GM21717 (cell line): ENCODE data around the gene SDC1.

Source experiments
- ATAC-seq: cut with Tn5 transposase; IDR thresholded peaks from one replicate; pipeline ENCODE4 v1.9.1; 2021; ENCODE audit warnings: mild to moderate bottlenecking, moderate library complexity; ENCODE audit not compliant: unreplicated experiment

Gene SDC1

DNA sequence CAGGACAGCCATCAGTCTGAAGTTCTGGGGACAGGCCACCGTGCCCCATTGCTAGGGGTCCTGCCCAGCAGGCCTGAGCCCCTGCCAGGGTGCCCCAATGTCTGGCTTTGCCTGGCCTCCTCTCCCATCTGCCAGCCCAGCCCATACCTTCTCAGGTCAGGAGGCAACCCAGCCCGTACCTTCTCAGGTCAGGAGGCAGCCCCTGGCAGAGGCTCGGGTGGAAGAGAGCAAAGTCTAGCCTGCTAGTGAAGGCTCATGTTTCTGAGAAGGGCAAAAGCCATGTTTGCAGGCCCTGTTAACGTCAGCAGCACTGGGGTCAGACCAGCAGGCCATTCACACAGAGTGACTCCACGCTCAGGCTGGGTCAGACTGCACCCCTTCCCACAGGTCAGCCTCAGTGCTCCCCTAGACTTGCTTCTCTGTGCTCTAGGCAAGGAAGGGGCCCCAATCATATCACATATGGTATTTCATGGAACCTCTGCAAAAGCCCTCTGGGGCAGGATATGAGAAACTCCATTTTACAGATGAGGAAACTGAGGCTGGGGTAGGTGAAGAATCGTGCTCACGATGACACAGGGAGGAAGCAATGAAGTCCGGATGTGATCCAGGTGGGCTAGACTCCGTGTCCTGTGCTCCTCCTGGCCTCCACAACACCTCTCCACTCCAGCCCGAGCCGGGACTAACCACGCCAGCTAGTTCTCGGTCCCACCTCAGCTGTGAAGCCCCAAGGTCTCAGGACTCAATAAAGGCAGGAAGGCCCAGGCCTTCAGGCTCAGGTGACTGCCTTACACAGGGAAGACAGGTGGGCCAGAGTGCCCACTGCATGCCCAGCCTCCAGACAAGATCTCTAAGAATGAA lies 9.5 kb downstream of the SDC1 start:
- ATAC-seq = no peak

DNA sequence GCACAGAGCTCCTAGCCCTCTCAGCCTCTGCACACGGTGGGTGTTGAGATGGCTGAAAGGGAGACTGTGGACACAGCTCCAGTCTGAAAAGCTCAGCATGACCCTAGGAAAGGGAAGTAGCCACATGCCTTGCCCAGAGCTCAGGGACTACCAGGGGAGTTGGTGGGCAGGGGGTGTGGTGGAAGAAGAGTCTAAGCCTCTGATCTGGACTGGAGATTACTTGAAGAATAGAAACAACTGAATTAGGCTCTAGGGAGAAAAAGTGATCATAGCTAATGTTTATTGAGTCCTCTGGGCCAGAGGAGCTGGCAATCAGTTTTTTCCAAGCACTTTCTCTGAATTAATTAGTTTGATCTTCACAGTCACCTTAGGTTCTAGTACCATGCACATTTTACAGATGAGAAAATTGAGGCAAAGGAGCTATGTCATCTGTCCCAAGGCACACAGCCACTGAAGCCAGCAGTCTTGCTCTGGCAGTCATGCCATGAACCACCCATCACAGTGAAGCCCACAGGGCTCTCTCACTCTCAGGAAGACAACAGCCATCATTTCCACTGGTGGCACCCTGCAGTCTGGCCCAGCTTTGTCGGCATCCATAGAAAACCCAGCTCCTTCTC lies 10.3 kb downstream of the SDC1 start:
- no peak for ATAC-seq

DNA sequence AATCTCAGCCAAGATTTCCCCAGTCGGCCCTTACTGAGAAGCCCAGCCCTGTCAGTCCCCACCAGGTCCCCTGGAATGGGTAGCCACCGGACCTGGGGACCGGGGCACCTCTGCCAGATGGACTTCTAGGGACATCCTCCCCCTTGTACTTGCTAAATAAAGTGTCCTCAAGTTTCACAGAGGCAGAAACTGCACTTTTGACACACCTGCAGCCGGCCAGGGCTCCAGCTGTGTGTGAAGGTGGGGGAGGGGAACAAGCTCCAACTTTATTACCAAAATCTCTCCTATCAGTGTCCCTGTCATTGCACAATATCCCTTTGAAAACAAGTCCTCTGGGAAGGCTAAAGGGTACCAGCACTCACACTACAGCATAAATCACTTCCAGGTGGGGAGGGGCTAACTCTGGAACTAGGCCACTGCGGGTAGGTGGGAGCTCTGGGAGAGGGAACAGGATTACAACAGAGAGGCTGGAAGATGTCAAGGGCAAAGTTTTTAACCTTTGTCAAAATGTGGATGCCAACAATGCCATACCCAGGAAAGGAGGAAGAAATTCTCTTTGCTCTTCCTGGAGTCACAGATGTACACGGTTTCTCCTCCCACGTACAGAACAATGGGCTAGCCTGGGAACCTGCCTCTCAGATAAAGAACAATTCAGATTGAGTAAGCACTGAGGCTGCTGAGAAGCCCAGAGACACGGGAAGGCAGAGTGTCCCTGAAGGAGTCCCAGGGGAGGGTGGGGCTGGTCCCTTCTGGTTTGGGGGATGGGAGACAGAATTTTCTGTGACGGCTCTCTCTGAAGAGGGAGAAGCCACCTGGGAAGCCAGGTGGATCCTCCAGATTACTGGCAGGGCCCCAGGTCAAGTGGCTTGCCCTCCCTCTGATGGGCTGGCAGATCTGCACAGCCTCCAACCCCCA lies 11.0 kb downstream of the SDC1 start:
- ATAC-seq = no peak

DNA sequence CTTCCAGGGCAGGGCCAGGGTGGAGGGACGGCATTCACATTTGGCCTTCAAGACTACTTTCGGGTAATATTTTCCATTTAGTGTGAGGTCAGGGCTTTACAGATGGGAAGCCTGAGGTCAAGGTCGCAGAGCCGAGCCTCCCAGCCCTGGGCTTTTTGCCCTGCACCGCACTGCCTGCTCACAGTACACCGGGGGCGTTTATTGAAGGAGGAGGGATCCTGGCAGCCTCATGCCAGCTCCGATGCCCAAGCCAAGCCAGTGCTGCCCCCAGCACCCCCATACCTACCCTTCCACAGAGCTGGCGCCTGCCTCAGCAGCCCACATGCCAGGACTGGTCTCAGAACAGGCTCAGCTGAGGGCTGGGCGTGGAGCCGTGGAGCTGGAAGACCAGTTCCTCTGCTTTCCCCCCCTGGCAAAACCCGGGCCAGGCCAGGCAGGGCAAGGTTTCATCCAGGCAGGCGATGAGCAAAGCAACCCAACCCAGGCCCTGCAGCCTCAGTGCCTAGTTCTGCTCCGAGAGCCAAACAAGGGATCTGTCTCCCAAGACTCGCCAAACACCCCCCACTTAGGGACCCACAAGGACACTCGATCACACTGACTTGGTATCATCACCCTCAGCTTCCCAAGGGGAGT lies 11.9 kb downstream of the SDC1 start:
- no peak for ATAC-seq

DNA sequence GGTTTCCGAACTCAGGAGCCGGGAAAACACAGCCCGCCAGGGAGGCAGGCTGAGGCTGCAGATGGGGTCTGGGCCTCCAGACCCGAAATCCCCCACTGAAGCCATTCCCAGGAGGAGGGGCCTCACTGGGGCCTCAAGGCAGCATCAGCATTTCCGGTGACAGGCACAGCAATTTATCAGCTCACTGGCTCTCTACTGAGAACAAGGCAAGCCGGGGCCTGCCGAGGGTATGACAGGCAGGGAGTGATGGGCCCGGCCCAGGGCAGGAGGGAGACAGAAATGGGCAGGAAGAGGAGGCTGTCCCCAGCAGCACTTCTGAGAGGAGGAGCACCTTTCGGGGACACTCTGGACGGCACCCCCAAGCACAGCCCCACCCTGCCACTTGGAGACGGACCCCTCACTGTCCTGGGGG lies 12.5 kb downstream of the SDC1 start:
- no peak for ATAC-seq

DNA sequence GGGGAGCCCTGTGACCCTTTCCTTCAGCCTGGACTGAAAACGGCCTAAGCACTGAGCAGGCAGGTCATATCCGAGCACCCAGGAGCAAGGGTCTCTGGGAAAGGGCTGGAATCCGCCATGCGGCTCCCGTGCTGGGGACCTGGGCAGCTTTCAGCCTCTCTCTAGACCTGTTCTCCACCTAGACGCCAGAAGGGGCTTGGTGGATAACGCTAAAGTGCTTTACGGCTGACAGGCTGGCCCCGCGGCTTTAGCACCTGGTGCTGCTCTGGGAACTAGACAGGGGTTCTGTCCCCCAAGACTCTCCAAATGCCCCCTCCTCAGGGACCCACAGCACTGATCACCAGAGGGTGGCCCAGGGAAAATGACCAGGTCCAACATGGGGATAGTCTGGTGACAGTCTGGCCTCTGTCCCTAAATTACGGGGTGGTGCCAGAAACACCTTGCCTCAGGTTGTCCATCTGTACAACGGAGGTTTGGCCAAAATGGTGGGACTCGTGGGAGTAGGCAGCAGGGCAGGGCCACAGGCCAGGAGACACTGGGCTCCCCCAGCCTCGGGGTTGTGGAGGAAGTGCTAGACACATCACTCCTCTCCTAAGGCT lies 13.0 kb downstream of the SDC1 start:
- no peak for ATAC-seq

DNA sequence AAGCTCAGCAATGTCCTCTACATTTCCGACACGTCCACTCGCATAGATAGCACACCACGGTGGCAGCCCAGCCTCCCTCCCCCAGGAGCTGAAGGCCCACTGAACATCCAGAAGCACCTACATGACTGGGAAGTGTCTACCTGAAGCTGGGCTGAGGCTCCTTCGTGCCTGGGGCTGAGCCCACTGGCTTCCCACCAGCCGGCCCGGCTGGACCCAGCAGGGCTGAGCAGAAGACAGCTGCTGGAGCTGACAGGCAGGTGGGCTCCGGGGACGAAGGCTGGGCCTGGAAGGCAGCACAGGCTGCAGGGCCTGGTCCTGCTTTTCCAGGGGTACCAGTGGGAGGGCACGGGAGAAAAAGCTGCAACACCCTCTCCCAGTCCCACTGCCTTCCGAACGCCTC lies 13.5 kb downstream of the SDC1 start:
- no peak for ATAC-seq

DNA sequence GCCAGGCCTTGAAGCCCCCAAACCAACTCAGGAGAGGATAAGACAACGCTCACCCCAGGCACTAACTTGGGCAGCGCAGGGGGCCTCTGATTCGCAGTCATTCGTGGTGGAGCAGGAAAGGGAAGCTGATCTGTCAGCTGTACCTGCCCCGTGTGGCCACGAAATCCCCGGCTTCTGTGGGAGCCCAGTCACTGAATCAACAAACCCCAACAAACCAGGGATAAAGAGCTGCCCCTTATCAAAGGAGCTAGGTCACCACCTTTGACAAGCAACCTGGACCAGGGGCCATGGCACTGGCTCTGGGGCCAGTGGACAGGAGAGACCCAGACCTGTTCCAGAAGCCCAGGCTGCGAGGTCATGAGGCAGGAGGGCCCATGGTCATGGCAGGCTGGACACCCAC lies 14.5 kb downstream of the SDC1 start:
- no peak for ATAC-seq

DNA sequence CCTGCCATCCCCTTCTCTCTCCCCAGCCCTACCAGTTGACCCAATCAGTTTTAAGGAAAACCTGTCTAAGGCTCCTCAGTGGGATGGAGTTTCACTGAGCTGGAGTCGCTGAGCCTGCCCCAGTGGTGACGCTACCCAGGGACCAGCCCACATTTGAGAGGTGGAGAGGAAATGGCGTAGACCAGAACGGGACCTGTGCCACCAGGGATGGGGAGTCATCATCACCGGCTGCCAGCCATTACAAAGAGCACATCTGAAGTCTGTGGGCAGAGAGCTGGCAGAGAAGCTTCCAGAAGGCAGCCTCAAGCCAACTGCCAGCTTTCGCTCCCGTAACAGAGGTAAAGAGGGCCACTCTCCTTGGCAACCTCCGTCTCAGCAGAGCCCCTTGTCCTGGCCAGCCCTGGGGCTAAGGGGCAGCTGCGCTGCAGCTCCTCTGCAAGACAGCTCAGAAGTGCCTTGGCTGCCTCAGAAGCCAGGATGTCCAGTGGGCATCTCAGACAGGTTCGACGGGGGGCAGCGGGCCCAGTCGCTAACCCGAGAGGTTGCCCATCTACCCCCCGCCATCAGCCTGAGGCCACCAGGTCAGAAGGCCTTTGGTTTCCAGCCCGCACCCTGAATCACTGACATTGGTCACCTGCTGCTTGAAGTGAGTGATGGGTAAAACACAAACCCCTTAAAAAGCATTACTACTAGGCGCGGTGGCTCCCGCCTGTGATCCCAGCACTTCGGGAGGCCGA lies 15.4 kb downstream of the SDC1 start:
- no peak for ATAC-seq

DNA sequence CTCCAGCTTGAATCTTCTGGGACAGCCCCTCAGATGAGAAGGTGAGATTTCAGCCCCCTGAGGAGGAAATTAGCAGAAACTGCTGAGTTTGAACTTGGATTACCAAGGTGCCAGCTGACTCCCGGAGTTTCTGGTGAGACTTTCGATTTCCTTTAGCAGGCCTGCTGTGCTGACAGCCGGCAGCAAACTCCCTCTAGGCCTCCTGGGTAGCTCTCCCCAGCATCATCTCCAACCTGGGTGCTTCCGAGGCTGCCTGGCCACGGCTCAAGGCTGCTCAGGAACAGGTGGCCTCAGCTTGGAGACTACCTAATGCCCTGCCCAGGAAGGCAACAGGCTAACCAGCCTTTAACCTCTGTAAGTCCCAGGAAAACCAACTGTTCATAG lies 16.5 kb downstream of the SDC1 start:
- ATAC-seq = no peak

DNA sequence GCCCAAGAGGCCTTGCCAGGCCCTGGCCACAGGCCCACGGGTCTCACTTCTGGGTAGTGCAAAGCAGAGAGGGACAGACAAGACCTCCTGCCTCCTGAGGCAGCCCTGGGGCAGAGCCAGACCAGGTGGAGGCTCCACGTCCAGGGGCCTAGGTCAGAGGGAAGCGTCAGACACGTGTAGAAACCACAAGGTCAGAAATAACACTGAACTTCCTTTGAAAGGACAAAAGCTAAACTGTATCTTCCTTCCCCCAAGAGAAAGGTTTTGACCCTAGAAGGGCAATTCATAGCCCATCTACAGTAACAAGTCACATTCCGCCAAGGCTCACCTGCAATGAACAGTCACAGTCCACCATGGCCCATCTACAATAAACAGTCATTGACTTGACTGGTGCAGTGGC lies 17.9 kb downstream of the SDC1 start:
- no peak for ATAC-seq

DNA sequence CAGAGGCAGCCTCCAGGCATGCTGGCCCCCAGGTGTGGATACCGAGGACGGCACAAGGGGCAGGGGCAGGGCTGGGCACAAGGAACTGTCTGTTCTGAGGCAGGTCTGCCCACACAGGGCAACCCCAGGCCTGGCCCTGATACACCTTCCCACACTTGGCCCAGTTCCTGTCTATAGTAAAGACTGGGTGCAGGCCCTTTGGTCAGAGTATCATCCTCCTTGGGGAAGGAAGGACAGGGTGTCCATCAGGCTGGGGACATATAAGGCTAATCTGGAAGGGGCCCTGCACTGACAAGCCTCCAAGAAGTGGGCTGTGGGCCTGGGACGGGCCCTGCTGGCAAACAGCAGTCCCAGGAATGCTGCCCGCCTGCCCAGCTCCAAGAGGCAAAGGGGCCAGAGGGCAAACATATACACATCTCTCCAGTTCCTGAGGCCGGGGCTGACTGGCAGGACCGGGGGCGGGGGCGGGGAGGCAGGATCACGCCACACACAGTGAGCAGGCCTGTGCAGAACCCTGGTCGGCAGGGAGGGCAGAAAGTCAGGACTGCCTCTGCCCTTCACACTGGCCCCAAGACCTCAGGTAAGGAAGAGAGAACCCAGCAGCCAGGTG lies 18.9 kb downstream of the SDC1 start:
- no peak for ATAC-seq

DNA sequence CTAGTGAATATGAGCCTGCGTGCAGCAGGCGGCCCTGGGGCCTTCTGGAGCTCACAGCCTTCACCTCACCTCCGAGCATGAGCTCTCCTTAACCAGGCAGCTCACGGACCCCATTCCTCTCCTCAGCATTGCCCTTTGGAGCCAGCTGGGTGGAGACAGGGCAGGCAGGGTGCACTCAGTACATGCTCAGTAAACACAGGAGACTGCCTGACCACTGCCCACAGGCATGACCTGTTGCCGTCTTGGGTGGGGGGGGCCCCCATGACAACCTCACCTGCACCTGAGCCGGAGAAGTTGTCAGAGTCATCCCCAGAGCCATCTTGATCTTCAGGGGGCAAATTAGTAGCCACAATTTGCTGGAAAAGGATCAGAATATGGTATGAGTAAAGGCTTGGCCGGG lies 19.9 kb downstream of the SDC1 start:
- no peak for ATAC-seq

DNA sequence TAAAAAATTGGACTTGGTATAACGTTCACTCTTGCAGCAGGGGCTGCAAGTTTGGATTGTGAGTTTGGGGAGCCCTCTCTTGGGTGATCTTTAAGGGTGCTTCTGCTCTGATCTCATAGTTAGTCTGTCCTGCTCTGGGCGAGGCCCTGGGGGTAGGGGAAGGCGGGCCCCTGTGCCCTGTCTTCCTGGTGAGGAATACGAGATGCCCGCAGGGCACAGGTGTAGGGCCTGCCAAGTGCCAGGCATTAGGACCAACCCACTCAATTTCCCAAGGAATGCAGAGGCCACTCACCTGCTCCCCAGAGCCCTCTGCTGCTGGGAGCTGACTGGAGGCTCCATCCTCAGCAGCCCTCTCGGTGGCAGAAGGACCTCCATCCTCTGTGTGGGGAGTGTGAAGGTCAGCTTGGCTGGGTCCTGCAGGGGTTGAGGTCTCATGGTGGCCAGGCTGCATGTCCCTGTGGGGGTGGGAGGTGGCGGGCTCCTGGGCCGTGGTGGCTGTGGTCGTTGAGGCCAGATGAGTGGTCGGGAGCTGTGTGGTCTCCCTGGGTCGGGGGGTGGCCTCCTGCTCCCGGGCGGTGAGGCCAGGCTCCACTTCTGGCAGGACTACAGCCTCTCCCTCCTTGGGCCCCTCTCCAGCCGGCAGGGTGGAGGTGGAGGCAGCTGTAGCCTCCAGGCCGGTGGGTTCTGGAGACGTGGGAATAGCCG lies 21.3 kb downstream of the SDC1 start:
- no peak for ATAC-seq

DNA sequence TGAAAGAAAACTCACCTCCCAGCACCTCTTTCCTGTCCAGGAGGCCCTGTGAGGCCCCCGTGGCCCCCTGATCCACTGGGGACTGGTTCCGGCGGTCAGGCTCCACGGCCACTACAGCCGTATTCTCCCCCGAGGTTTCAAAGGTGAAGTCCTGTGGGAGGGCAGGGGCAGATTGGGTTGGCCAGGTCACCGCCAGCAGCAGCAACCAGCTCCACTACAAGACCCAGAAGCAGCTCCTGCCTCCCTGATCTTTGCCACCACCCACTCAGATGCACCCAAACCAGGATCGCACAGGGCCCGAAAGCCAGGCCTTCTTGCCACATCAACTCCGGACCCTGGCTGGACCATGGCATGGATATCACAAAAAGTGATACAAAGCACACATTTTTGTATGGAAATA lies 21.9 kb downstream of the SDC1 start:
- ATAC-seq = no peak

DNA sequence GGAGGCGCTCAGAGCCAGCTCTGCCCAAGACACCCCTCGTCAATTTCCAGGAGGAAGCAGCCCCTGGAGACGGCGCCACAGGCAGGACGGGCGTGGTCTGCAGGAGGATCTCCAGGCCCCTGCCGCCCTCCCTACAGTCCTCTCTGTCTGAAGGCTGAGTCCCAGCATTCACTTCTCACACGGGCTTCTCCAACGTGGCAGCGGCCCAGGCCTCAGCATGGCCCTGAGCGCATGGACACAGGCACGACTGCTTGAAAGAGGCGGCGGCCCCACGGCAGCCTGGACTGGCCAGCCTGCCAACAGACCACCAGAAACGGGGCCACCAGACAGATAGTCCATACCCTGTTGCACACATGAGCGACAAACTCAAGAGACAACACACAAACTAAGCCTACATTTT lies 23.3 kb downstream of the SDC1 start:
- no peak for ATAC-seq

DNA sequence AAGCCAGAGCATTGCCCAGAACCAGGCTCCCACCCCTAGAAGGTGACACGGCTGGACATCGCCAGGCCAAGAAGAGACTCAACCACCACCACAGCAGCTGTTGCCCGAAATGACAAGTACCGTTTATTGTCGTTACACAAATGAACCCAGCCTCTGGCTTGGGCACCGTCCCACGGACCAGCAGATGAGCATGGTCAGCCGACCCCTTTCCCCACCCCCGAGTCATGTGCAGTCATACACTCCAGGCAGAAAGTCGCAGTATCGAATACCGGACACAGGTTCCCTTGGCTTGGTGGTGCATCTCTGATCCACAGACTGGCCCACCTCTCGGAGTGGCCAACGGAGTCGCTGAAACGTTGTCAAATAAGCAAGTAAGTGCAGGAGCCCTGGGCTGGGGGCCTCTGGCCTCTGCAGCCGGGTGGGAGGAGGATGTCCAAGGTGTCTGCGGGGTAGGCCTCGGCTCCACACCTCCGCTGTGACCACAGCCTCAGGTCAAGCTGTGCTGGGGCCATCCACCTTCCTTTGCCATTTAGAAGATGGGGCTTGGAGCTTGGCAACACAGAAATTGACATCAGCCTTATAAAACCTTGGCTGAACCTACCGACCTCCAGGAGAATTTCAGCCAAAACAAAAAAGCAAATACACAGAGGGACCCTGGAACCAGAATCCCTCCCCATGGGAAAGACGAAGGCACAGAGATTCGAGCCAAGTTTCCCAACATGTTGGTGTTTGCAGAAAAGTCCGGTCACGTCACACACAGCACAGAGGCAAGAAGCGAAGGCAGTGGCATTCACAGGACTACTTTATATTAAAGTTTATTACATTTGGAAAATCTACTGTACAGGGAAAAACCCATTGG lies 24.0 kb downstream of the SDC1 start:
- ATAC-seq = no peak

DNA sequence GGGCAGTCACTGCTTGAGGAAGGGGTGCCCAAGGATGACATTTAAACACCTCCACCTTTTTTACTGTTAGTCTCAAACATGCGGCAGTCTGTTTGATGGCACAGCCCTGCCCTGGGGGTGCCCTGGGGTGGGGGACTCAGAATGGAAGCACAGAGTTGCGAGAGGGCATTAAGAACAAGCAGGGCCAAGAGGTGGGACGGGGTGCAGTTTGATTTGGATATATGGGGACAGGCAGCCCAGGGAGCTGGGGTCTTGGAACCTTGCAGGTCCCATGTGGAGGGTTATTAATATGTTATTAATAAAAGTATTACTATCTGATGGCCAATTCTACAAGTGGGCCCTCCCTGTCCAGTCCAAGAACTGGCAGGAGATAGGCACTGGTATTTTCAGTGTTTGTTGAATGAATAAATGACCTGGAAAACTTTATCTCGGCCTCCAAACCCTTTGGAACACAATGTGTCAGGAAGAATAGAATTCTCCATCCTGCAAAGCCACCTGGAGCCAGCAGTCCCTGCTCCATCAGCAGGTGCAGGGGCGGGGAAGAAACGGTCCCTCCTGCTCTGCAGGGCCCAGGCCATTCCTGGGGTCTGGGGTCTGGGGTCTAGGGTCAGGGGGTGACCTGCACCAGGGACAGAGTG lies 25.2 kb downstream of the SDC1 start:
- no peak for ATAC-seq
